Transverse colon (tissue), 4 donors: ENCODE data around the gene PRB4. TPM values are rescaled to one million over a fixed set of nuclear protein-coding genes. Genes with fewer than 3 reads are reported as not detected.

ENCODE experiments used
- DNase-seq: peaks from one replicate; pipeline ENCODE4 v3.0.0-alpha.2; 2019
- H3K27ac ChIP-seq, 4 donors: fragments of 200-600 bp; sonication (generic); 2 replicates each; pipeline ENCODE4 v1.5.1; 2016 to 2018; ENCODE audit warnings: inconsistent platforms in 4 of 4
- H3K27me3 ChIP-seq: fragments of 200-600 bp; sonication (generic); 2 replicates; pipeline ENCODE4 v1.5.1; 2017; ENCODE audit warnings: inconsistent platforms
- H3K36me3 ChIP-seq, 4 donors: fragments of 200-600 bp; sonication (generic); 2 replicates each; pipeline ENCODE4 v1.5.1; 2017 to 2019; ENCODE audit warnings: inconsistent platforms in 4 of 4
- H3K4me1 ChIP-seq, 4 donors: fragments of 200-600 bp; sonication (generic); 2 replicates each; pipeline ENCODE4 v1.5.1; 2017 to 2020; ENCODE audit warnings: inconsistent platforms in 4 of 4
- H3K4me3 ChIP-seq, 4 donors: fragments of 200-600 bp; sonication (generic); 1 replicate in 1 of 4; 2 replicates in 3 of 4; pipeline versions ENCODE4 v1.5.1 to v1.6.1; 2017 to 2019; ENCODE audit warnings: inconsistent platforms in 4 of 4
- H3K9me3 ChIP-seq, 2 donors: fragments of 200-600 bp; sonication (generic); 2 replicates each; pipeline ENCODE4 v1.5.1; 2017 to 2019; ENCODE audit warnings: inconsistent platforms in 2 of 2
- EP300 ChIP-seq: sonication (generic); formaldehyde crosslinking; IDR thresholded peaks from one replicate; pipeline ENCODE4 v1.6.1; 2017; ENCODE audit warnings: antibody characterized with exemption, low read depth
- POLR2A ChIP-seq: fragments of 450-650 bp; IDR thresholded peaks from one replicate; pipeline ENCODE4 v1.6.1; 2016; ENCODE audit warnings: antibody characterized with exemption, mild to moderate bottlenecking, moderate library complexity
- POLR2AphosphoS5 ChIP-seq, 3 donors: sonication (generic); formaldehyde crosslinking; IDR thresholded peaks; one replicate each; pipeline ENCODE4 v1.6.1; 2016; ENCODE audit warnings: antibody characterized with exemption in 3 of 3
- WGBS, 2 donors: methylation state at CpG; one replicate each; pipeline ENCODE4 v1.1.5; 2018; ENCODE audit warnings: low coverage in 1 of 2; 5-methylcytosine and 5-hydroxymethylcytosine counted together
- in situ Hi-C, 4 donors: fragments of 200-750 bp; cut with MboI; loops; one replicate each; pipeline versions ENCODE4 v1.15.0 to v1.15.1; 2017; ENCODE audit warnings: low sequenced_read_pairs in 3 of 4, low pct_ligation_motif_present in 1 of 4, low pct_unique_long_range_greater_than_20kb in 1 of 4
- intact Hi-C: fragments of 100-400 bp; cut with DNase I; formaldehyde crosslinking; loops from one replicate; pipeline ENCODE4 v1.15.1; 2023; ENCODE audit warnings: low total_unique reads
- total RNA-seq, 4 donors: library from RNA; depleted of rRNA; stranded (reverse); fragments of >200 nt; gene quantifications; one replicate each; pipeline ENCODE4 v1.1.0, GENCODE V29; 2016
- TF ChIP-seq, protein P1 (sequence below), 5 experiments: fragments of 200-600 bp in 3 of 5; fragments of 450-650 bp in 2 of 5; sonication (generic) in 3 of 5; IDR thresholded peaks; 1 replicate in 2 of 5; 2 replicates in 3 of 5; pipeline ENCODE4 v1.5.1; 2016 to 2017; ENCODE audit warnings: antibody characterized with exemption in 5 of 5, inconsistent platforms in 3 of 5, mild to moderate bottlenecking in 2 of 5, moderate library complexity in 1 of 5

Gene PRB4
- total RNA-seq, 4 donors from 2014 or later = not detected

- Histone ChIP-seq H3K36me3 (no peaks in the 10 kb centered on the region), H3K27me3 (no peaks in the 10 kb centered on the region), H3K4me3 (no peak within 1 kb of the TSS), H3K9me3 (no peaks in the 10 kb centered on the region), H3K27ac (no peak within 1 kb of the TSS), H3K4me1 (no peaks in the 10 kb centered on the region)
- intact Hi-C loops = no loop called here
- TF ChIP-seq, protein P1, sequence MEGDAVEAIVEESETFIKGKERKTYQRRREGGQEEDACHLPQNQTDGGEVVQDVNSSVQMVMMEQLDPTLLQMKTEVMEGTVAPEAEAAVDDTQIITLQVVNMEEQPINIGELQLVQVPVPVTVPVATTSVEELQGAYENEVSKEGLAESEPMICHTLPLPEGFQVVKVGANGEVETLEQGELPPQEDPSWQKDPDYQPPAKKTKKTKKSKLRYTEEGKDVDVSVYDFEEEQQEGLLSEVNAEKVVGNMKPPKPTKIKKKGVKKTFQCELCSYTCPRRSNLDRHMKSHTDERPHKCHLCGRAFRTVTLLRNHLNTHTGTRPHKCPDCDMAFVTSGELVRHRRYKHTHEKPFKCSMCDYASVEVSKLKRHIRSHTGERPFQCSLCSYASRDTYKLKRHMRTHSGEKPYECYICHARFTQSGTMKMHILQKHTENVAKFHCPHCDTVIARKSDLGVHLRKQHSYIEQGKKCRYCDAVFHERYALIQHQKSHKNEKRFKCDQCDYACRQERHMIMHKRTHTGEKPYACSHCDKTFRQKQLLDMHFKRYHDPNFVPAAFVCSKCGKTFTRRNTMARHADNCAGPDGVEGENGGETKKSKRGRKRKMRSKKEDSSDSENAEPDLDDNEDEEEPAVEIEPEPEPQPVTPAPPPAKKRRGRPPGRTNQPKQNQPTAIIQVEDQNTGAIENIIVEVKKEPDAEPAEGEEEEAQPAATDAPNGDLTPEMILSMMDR (IDR thresholded peaks at IDR 0.05) = no peak
- no peak for TF ChIP-seq EP300
- no peak for TF ChIP-seq POLR2A
- no peak for TF ChIP-seq POLR2AphosphoS5 (IDR thresholded peaks at IDR 0.05)
- 80 to 100% methylated on average over 2 to 3 of the region's 3 CpGs for WGBS, 2 donors
- in situ Hi-C loops = no loop called here
- no peak for DNase-seq
Observed at GRCh38 chr12:11269607-11270006, 40.6 kb downstream of the PRB4 start, which contains the start of gene PRB3. Gene PRB3 (minus strand): TSS chr12:11269707. CDS start chr12:11269669, 38 bp downstream.

DNA sequence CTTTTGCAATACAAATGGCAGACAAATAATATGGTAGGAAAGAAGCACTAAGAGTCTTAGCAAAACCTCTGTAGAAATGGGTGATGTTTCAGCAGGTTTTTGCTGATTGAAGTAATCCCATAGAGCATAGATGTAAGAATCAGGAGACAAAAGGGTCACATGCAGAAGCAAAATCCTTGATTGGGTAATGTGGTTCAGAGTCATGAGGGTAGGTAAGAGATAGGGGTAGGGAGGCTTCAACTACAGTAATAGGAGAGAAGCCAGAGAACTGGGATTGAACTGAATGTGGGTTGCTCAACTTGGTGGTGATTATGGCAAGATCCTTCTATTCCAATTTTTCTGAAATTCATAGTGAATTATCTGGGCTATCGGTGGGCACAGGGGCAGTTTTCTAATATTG is 45.7 kb downstream of the PRB4 start:
- Histone ChIP-seq H3K4me3 (no peak overlapping the region), H3K36me3 (no peaks in the 10 kb centered on the region), H3K9me3 (peaks cover 4 to 5% of the 10 kb centered on the region in 2 donors), H3K4me1 (no peaks in the 10 kb centered on the region), H3K27me3 (no peaks in the 10 kb centered on the region), H3K27ac (no peak overlapping the region)
- no peak for DNase-seq
- no peak for TF ChIP-seq EP300
- TF ChIP-seq POLR2AphosphoS5 (IDR thresholded peaks at IDR 0.05) = no peak
- TF ChIP-seq, protein P1 (IDR thresholded peaks at IDR 0.05) = no peak
- TF ChIP-seq POLR2A = no peak
- intact Hi-C loops = no loop called here
- in situ Hi-C loops = no loop called here
- WGBS, 2 donors = 80 to 100% methylated on average over 1 of the region's 1 CpG

Other genes starting within 250 kb of the PRB4 start
- gene TAS2R46, start 248.1 kb downstream of the PRB4 start, total RNA-seq = 1 to 10 TPM in 2 of 4 donors, not detected in 2; 2.4 to 3.8 TPM
- gene TAS2R43, start 218.1 kb downstream of the PRB4 start, total RNA-seq = 1 to 10 TPM in 3 of 4 donors, not detected in 1; 2.5 to 5.6 (median 5.1) TPM
- 10 to 100 TPM in 2 of 4 donors, 1 to 10 TPM in 2; 1.4 to 23.2 (median 12.3) TPM for gene TAS2R30, start 175.8 kb downstream of the PRB4 start, total RNA-seq
- gene SMIM10L1, start 139.2 kb downstream of the PRB4 start, total RNA-seq = 10 to 100 TPM in 1 of 4 donors, 1 to 10 TPM in 3; 5.2 to 17.2 (median 8.9) TPM
- not detected for gene TAS2R42, start 123.5 kb downstream of the PRB4 start, total RNA-seq
- not detected for gene PRB3, start 40.7 kb downstream of the PRB4 start, total RNA-seq
- not detected for gene PRB2, start 85.1 kb upstream of the PRB4 start, total RNA-seq